IPS-18a (cell line): Measurements from ENCODE around the gene PPP6R2.
"Not testable (repeated sequence)": the region's sequence is repeated elsewhere in the genome, so short reads cannot be mapped to it uniquely, and the experiment has no call there.

Experiments
- H3K27ac ChIP-seq: one replicate; pipeline ENCODE4 v1.5.1; 2013; ENCODE audit warnings: low read length
- H3K27me3 ChIP-seq: one replicate; pipeline ENCODE4 v1.6.1; 2013; ENCODE audit warnings: mild to moderate bottlenecking, low read length; ENCODE audit not compliant: control insufficient read depth, insufficient read depth
- H3K36me3 ChIP-seq: one replicate; pipeline ENCODE4 v1.6.1; 2013; ENCODE audit warnings: low read depth, low read length; ENCODE audit not compliant: control insufficient read depth
- H3K4me1 ChIP-seq: one replicate; pipeline ENCODE4 v1.6.1; 2013; ENCODE audit warnings: low read depth, low read length; ENCODE audit not compliant: control insufficient read depth
- H3K4me3 ChIP-seq: one replicate; pipeline ENCODE4 v1.5.1; 2013; ENCODE audit warnings: low read length
- H3K9ac ChIP-seq: one replicate; pipeline ENCODE4 v1.6.1; 2013; ENCODE audit warnings: mild to moderate bottlenecking, low read length, moderate library complexity
- H3K9me3 ChIP-seq: one replicate; pipeline ENCODE4 v1.6.1; 2013; ENCODE audit warnings: low read depth, low read length; ENCODE audit not compliant: control insufficient read depth

The PPP6R2 gene

GRCh38 chr22:50432877-50433510 lies 89.9 kb downstream of the PPP6R2 start:
- H3K9me3 ChIP-seq, H3K4me1 ChIP-seq, H3K27me3 ChIP-seq, H3K27ac ChIP-seq, H3K9ac ChIP-seq, H3K4me3 ChIP-seq: not testable (repeated sequence)
- peaks cover 44% of the 10 kb centered on the region for H3K36me3 ChIP-seq

- H3K9ac ChIP-seq, result no peak overlapping the region
- no peaks in the 10 kb centered on the region for H3K27me3 ChIP-seq
- no peaks in the 10 kb centered on the region for H3K9me3 ChIP-seq
- peaks cover 49% of the 10 kb centered on the region for H3K36me3 ChIP-seq
- no peak overlapping the region for H3K27ac ChIP-seq
- no peaks in the 10 kb centered on the region for H3K4me1 ChIP-seq
- H3K4me3 ChIP-seq, result no peak overlapping the region
Observed at GRCh38 chr22:50434849-50435248, 91.7 kb downstream of the PPP6R2 start.

GRCh38 chr22:50435291-50436014 lies 92.3 kb downstream of the PPP6R2 start:
- H3K36me3 ChIP-seq, result peaks cover 47% of the 10 kb centered on the region
- no peaks in the 10 kb centered on the region for H3K27me3 ChIP-seq
- H3K4me1 ChIP-seq, result no peaks in the 10 kb centered on the region
- no peak overlapping the region for H3K4me3 ChIP-seq
- H3K9ac ChIP-seq, result no peak overlapping the region
- no peaks in the 10 kb centered on the region for H3K9me3 ChIP-seq
- no peak overlapping the region for H3K27ac ChIP-seq

- no peaks in the 10 kb centered on the region for H3K4me1 ChIP-seq
- H3K4me3 ChIP-seq, result no peak overlapping the region
- H3K9ac ChIP-seq, result no peak overlapping the region
- H3K36me3 ChIP-seq, result peaks cover 44% of the 10 kb centered on the region
- H3K27me3 ChIP-seq, result no peaks in the 10 kb centered on the region
- no peaks in the 10 kb centered on the region for H3K9me3 ChIP-seq
- H3K27ac ChIP-seq, result no peak overlapping the region
Observed at GRCh38 chr22:50436015-50436830, 93.1 kb downstream of the PPP6R2 start.

GRCh38 chr22:50436841-50437341 lies 93.8 kb downstream of the PPP6R2 start:
- Histone ChIP-seq H3K9ac (no peak overlapping the region), H3K4me3 (no peak overlapping the region), H3K36me3 (peaks cover 37% of the 10 kb centered on the region)

GRCh38 chr22:50437511-50438304 lies 94.6 kb downstream of the PPP6R2 start:
- Histone ChIP-seq H3K9me3 (no peaks in the 10 kb centered on the region), H3K4me1 (no peaks in the 10 kb centered on the region), H3K9ac (no peak overlapping the region), H3K4me3 (no peak overlapping the region), H3K36me3 (peaks cover 32% of the 10 kb centered on the region), H3K27me3 (no peaks in the 10 kb centered on the region), H3K27ac (no peak overlapping the region)

More at GRCh38 chr22:50436841-50437341, 93.8 kb downstream of the PPP6R2 start:
- Histone ChIP-seq H3K27me3 (no peaks in the 10 kb centered on the region), H3K4me1 (no peaks in the 10 kb centered on the region), H3K27ac (no peak overlapping the region), H3K9me3 (no peaks in the 10 kb centered on the region)

GRCh38 chr22:50438305-50439275 lies 95.5 kb downstream of the PPP6R2 start:
- Histone ChIP-seq H3K9ac (no peak overlapping the region), H3K4me3 (no peak overlapping the region), H3K36me3 (peaks cover 32% of the 10 kb centered on the region), H3K9me3 (no peaks in the 10 kb centered on the region), H3K27me3 (no peaks in the 10 kb centered on the region), H3K27ac (no peak overlapping the region), H3K4me1 (no peaks in the 10 kb centered on the region)

GRCh38 chr22:50439314-50439870 lies 96.3 kb downstream of the PPP6R2 start:
- H3K27ac ChIP-seq, result no peak overlapping the region
- H3K27me3 ChIP-seq, result no peaks in the 10 kb centered on the region
- no peak overlapping the region for H3K9ac ChIP-seq
- no peaks in the 10 kb centered on the region for H3K9me3 ChIP-seq
- no peaks in the 10 kb centered on the region for H3K4me1 ChIP-seq
- peaks cover 32% of the 10 kb centered on the region for H3K36me3 ChIP-seq
- H3K4me3 ChIP-seq, result no peak overlapping the region

- Histone ChIP-seq H3K27ac (no peak overlapping the region), H3K4me3 (no peak overlapping the region), H3K27me3 (no peaks in the 10 kb centered on the region), H3K4me1 (no peaks in the 10 kb centered on the region), H3K9me3 (no peaks in the 10 kb centered on the region), H3K9ac (no peak overlapping the region), H3K36me3 (peaks cover 32% of the 10 kb centered on the region)
Observed at GRCh38 chr22:50439871-50440331, 96.8 kb downstream of the PPP6R2 start.
